Jurkat, Clone E6-1 (cell line): ENCODE data around the gene NHP2.
A peak's percentile ranks its signal among the peaks of the same experiment; 100 is the strongest.

ENCODE experiments used
- DNase-seq: peaks from one replicate; pipeline ENCODE4 v3.0.0-alpha.2; 2011; ENCODE audit warnings: low read depth, low spot score
- H3K4me3 ChIP-seq: 2 replicates; pipeline ENCODE4 v1.5.1; 2011; ENCODE audit warnings: mild to moderate bottlenecking, low read length, control low read depth, moderate library complexity

The NHP2 gene

DNA sequence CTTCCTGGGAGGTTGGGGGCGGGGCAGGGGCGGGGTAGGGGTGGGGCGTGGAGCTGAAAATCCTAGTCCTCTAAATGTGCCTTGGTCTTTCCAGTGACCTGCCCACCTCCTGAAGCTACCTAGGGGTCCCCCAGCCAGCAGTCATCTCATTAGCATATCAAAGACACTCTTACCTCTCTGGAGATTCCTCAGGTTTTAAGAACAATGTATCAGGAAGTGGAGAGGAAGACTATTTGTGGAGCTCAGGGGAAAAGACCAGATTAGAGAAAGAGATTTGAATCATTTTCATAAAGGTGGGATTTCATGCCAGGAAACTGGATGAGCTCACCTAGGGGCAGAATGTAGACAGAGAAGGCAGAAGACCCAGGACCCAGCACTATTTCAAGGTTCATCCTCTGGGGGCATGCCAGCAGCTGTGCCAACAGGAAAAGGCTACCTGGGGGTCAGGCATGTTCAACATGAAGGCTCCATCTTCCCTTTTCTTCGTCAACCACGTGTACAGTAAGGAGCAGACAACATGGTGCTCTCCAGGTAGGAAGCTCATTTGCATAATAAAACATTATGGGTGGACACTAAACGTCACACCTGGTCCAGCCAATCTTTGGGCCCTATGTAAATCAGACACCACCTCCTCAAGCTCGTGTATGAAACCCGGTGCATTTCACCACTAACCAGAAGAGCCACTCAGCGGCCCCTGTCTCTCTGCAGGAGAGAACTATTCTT lies 26.6 kb upstream of the NHP2 start:
- no peak overlapping the region for H3K4me3 ChIP-seq
- no peak for DNase-seq

DNA sequence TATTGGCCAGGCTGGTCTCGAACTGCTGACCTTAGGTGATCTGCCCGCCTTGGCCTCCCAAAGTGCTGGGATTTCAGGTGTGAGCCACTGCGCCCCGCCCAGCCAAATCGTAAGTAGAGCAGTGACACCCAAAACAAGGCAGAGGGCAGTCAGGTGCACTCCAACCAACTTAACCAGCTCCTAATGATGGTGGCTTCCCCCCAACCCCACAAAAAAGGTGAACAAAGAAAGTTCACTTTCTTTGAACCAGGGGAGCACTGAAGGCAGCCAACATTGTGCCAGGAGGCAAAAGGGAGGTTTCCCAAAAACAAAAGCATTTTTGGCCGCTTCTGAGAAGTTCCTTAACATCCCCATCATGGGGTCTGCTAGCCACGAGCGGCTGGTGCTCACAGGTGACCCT lies 23.9 kb upstream of the NHP2 start:
- peak; percentile 69 for DNase-seq
- H3K4me3 ChIP-seq: no peak overlapping the region

DNA sequence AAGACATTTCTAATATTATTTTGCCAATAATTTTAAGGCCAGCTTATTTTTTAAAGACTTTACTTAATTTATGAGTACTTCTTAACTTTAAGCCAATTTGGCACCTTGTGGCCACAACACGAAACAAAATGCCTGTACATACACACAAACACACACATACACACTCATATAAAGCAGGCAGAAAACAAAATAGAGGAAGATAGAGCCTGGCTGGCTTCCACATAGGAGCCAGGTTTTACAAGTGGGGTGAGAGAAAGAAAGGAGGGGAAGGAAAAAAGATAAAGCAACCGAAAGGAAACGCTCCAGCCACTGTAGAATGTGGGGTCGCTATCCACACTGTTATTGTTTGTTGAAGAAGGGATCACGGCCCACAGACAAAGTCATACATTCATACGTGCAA lies 23.1 kb upstream of the NHP2 start:
- no peak for DNase-seq
- no peak overlapping the region for H3K4me3 ChIP-seq

DNA sequence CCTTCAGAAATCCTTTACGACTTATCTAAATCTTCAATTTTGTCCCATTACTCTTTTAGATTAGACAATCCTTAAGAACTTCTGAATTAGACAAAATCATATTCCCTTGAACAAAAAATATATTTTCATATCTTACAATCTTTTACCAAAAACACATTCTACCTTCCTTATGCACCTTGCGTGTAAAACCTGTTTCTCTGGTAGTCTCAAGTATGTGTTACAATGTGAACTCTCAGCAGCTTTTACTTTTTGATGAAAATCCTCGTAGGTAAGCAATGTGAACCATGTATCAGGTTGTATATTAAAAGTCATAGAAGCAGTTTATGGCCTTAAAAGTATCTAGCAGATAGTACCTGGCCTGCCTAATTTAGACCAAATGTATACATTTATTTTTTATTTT lies 20.8 kb upstream of the NHP2 start:
- no peak overlapping the region for H3K4me3 ChIP-seq
- no peak for DNase-seq

DNA sequence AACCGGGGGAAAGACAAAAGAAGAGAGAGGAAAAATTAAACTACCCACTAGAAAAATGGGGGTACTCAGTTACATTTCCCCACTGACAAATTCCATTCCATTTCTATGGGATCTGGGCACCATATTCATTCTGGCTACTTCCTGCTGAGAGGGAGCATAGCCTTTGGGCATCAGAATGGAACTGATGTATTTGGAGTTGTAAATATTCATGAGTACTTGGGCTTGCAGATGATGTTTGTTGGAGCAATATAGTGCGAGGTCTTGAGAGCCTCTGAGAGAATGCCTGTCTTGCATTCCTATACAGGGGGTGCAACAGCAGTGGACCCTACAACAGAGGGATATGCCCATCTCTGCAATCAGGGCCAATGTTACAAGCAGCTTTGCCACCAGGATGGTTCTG lies 16.8 kb upstream of the NHP2 start:
- no peak for DNase-seq
- no peak overlapping the region for H3K4me3 ChIP-seq

DNA sequence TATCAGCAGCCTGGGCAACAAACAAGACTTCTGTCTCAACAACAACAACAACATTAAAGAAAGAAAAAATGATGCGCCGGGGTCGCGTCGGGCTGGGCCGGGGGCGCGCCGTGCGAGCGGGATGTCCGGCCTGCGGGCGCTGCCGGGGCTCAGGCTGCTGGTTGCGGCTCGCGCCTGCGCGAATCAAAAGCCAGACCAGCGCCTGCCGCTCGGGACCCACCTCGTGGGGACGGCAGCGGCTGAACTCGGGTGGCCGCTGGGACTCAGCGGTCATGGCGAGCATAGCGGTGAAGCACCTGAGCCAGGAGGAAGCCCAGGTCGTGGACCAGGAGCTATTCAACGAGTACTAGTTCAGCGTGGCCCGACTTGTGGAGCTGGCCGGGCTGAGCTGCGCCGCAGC lies 11.9 kb upstream of the NHP2 start:
- no peak overlapping the region for H3K4me3 ChIP-seq
- DNase-seq: no peak

DNA sequence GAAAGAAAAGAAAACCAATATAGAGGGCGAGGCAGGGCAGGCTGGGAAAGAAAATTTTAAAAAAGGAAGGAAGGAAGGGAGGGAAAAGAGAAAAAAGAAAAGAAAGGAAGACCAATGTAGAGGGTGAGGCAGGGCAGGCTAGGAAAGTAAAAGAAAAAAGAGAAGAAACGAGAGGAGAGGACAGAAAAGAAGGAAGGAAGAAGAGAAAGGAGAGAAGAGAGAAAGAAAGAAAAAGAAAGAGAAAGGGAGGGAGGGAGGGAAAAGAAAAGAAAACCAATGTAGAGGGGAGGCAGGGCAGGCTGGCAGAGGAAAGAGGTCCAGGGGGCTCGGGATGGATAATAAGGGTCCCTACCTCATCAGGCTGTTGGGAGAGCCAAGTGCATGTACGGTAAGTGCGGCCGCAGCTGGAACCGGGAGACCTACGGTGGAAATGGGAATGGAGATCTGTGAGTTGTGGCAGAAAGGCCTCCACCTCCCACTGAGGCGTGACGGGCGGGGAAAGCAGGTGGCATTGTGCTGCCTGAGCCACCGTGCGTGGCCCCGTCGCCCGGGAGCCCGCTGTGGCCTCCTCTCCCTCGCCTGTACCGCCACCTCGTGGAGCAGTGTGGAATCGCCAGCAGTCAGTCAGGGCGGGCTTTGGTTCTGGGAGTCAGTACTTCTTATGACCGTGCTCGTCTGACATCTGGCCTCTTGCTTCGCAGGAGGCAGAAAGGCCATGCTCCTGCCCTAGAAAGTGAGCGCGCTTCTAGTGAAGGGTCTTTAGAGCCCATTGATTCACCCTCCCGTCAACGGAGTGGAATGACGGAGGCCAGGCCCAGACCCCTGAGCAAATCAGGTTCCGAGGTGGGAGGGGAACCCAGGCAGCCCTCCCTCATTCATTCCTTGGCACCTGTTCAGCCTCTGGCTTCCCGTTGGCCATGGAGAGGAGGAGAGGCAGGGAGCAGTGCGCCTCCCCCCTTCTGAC lies 10.4 kb upstream of the NHP2 start:
- peak; percentile 77 for DNase-seq
- H3K4me3 ChIP-seq: peak overlapping the region; percentile 44

DNA sequence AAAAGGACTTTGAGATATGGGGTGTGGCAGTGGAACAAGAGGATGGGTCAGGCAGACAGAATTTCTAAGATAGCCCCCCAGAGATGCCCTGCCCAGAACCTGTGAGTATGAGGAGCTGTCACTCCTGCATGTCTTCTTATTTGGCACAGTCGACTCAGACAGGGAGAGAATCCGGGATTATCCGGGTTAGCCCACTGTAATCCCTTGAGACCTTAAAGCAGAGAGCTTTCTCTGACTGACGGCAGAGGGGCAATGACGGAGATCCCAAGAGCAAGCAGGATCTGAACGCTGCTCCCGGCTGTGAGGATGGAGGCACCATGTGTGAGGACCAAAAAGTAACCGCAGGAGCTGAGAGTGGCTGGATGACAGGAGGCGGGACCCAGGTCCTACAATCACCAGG lies 8.8 kb upstream of the NHP2 start:
- H3K4me3 ChIP-seq: no peak overlapping the region
- no peak for DNase-seq

DNA sequence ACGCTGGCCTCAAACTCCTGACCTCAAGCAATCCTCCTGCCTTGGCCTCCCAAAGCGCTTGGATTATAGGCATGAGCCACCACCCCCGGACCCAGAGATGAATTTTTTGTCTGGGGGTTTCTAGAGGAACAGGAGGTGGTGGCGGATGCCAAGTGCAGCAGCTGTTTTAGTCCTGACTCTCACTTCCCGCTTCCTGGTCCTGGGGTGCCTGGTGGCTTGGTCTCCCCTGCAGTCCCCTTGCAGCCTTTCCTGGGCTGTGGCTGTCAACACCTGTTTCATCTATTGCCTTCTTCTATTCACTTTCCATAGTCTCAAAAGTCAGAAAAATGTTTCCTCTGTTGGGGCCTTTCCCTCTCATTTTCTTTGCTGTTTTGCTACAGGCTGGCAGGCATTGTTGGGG lies 6.5 kb upstream of the NHP2 start:
- no peak overlapping the region for H3K4me3 ChIP-seq
- no peak for DNase-seq

DNA sequence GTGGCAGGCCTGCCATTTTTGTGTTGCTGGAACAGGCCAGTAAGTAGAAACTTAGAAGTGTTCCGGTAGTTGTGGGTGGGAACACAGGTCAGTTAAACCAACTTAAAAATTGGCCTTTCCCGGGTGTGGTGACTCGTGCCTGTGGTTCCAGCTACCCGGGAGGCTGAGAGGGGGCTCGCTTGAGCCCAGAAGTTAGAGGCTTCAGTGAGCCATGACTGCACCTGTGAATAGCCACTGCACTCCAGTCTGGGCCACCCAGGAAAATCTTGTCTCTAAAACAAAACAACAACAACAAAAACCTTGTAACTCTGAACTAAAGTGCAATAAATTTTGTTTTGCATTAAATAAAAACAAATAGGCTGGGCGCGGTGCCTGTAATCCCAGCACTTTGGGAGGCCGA lies 1.4 kb upstream of the NHP2 start:
- no peak overlapping the region for H3K4me3 ChIP-seq
- no peak for DNase-seq

DNA sequence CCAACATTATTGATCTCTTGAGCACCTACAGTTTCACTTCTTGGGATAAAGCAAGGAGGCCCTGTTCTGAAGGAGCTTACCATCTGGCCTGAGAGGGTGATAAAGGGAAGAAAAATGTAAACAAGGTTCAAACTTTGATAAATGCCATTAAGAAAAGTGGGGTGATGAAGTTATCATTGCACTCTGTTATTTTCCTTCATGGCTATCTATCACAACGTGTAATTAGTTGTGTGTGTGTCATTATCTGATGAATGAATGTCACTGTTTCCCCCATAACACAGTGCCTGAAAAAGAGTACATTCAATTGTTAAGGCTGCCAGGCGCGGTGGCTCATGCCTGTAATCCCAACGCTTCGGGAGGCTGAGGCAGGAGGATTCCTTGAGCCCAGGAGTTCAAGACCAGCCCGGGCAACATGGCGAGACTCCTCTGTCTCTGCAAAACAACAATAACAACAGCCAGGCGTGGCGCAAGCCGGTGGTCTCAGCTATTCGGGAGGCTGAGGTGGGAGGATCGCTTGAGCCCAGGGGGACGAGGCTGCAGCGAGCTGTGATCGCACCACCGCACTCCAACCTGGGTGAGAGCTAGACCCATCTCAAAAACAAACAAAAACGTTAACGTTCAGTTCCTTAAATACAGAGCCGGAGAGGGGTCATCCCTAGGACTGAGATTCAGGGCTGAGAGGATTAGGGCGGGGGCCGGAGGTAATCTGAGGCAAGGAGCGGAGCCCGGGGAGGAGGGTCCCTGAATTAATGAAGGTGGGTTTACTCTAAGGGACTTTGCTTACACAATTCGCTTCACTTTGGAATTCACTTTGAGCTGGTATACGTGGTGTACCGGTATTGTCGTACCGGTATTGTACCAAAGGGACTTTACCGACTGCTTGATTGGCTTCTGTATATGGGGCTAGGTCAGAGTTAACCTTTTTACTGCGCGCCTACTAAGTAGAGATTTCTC lies 917 bp downstream of the NHP2 start:
- H3K4me3 ChIP-seq: peak overlapping the region; percentile 78
- no peak for DNase-seq

DNA sequence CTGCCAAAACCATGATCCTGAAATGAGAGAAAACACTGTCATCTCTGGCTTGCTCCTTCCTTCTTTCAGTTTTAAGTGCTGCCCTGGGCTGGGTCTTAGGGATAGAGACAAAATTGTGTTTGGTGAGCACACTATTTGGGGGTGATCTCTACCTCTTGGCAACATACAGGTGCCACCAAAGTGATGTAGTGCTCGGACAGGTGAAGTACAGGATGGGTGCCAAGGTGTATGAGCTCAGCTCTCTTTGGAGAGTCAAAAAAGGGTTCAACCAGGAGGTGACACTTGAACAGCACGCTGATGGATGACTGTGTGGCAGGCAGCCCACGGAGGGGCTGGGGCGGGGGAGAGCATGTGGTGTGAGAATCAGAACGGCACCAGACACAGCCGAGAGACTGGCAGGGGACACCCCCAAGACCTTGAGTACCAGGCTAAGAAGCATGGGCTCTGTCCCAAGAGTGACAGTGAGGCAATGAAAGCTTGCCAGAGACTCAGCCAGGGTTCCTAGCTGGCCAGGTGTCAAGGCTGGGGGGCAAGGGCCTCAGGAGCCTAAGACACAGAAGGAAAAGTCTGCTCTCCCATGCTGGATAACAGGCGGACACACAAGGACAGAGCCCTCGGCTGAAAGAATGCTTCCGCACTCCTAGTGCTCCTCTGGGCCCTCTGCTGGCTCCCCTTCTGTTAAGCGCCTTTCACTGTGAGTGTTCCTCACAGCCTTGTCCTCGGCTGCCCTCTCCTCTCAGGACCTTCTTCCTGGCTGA lies 2.5 kb downstream of the NHP2 start:
- no peak overlapping the region for H3K4me3 ChIP-seq
- DNase-seq: no peak

DNA sequence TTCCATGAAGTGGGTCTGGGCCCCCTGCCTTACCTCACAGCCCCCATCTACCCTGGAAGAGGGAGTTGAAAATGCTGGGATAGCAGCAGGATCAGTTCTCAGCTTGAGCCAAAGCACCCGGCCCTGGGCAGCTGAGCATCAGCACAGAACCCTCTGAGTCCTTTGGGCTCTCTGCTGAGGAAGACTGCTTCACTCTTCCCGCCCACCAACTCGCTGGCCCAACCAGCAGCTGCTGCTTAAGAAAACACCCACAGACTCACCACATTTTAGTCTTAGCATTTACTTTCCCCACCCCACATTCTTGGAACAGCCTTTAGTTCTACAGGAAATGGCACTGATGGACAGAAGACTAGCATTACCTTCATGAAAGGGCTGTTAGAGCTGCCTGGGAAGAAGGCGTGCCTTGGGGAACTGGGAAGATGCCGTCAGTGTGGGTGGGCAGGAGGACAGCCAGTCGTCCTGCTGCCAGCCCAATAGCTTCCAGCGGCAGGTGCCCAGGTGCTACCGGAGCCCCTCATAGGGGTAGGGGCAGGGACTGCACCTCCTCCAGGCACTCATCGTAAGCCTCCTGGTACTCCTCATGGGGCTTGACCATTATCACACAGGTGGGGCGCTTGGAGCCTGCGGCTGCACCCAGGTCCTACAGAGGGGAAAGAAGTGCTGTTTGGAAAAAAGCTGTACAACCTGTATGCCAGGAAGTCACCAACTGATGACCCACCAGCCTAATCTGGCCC lies 4.3 kb downstream of the NHP2 start:
- no peak overlapping the region for H3K4me3 ChIP-seq
- DNase-seq: no peak

DNA sequence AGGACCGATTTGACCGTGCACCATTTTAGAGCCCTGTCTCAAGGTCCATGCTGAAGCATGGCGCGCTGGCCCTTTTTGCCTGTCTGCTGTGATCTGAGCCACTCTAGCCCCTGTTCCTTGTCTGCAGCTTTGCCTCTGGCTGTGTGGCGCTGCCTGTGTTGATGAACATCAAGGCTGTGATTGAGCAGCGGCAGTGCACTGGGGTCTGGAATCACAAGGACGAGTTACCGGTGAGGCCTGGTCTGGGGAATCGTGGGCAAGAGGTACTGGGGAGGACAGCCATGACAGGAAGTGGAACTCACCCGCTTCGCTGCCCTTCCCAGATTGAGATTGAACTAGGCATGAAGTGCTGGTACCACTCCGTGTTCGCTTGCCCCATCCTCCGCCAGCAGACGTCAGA lies 6.3 kb downstream of the NHP2 start:
- no peak overlapping the region for H3K4me3 ChIP-seq
- no peak for DNase-seq

DNA sequence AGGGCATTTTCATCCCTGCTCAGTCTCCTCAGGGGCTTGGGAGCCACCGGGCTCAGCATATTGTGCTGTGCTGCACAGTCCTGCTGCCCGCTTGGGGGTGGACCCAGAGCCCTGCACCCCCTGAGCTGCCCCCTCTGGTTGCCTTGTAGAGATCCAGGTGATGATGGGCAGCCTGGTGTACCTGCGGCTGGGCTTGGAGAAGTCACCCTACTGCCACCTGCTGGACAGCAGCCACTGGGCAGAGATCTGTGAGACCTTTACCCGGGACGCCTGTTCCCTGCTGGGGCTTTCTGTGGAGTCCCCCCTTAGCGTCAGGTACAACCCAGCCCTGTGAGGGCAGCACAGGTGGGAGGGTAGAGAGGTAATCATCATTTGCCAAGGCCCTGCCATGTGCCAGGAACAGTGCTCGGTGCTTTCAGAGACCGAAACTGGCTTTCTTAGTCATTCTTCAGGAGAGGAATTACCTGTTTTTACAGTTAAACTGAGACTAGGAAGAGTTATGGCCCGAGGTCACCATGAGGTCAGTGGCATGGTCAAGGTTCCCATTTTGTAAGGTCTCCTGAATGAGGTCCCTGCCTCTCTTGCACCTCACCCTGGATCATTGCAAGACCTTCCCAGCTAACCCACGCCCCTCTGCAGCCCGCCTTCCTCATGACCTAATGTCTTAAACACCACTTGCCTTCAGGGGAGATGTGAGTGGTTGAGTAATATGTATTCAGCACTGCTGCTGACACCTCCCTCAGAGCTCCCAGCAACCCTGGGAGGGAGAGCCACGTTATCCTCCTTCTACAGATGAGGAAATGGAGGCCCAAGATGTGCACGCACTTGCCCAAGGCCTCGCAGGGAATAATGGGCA lies 7.5 kb downstream of the NHP2 start:
- no peak overlapping the region for H3K4me3 ChIP-seq
- DNase-seq: peak; percentile 42

DNA sequence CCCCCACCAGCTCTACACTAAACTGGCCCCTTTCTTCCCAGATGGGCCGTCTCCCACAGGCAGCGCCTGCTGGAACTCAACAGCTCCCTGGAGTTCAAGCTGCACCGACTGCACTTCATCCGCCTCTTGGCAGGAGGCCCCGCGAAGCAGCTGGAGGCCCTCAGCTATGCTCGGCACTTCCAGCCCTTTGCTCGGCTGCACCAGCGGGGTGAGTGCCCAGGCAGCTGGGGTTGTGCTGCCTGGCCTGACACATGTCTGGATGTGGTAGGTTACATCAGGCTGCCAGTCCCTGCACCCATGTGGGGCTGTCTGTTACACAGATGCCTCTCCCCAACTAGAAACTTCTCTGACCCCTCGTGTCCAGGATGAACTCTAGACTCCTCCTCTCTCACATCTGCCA lies 9.8 kb downstream of the NHP2 start:
- no peak for DNase-seq
- H3K4me3 ChIP-seq: no peak overlapping the region

DNA sequence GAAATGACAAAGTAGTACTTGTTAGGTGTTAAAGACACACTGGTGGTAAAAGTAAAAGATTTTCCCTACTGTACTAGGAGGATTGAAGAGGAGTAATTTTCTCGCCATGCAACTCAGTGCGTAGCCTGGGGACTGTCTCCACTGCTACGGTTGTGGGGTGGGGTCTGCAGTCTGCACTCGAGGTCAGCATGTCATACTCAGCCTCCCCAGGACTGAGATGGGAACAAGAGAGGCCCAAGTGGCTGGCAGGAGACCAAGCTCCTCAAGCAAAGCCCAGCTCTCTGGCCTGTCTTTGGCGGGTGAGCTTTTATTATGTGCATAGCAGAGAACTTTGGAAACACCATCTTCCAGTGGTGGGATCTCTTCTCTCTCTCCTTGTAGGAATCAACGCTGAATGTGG lies 10.4 kb downstream of the NHP2 start:
- no peak overlapping the region for H3K4me3 ChIP-seq
- no peak for DNase-seq
